Fibroblast of mammary gland (primary cell): ENCODE data around the gene GNG7.
A peak's percentile ranks its signal among the peaks of the same experiment; 100 is the strongest.
"Not testable (repeated sequence)": the region's sequence is repeated elsewhere in the genome, so short reads cannot be mapped to it uniquely, and the experiment has no call there.

Source experiments
- DNase-seq: peaks from one replicate; pipeline ENCODE4 v3.0.0-alpha.2; 2010; ENCODE audit warnings: low read depth
- H3K4me3 ChIP-seq: 2 replicates; pipeline ENCODE4 v1.5.1; 2011; ENCODE audit warnings: low read depth, mild to moderate bottlenecking, low read length, moderate library complexity; ENCODE audit not compliant: control insufficient read depth
- CTCF ChIP-seq: conservative IDR thresholded peaks from 2 replicates; pipeline ENCODE4 v1.5.1; 2011; ENCODE audit warnings: low read depth, low read length, inconsistent platforms; ENCODE audit not compliant: control insufficient read depth, insufficient read depth

GNG7 gene

DNA sequence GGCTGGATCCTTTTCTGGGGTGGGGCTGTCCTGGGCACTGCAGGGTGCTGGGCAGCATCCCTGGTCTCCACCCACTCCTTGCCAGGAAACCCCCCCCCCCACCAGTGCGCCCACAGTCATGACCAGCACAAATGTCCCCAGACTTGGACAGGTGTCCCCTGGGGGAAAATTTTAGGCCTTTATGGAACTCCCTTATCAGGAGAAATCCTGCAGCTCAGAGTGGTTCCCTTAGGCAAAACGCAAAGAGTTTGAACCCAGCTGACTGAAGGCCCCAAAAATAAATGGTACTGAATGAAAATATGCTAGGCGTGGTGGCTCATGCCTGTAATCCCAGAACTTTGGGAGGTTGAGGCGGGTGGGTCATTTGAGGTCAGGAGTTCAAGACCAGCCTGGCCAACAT lies 174.8 kb downstream of the GNG7 start:
- H3K4me3 ChIP-seq = no peak overlapping the region
- no peak for TF ChIP-seq CTCF
- no peak for DNase-seq

- no peak for TF ChIP-seq CTCF
- H3K4me3 ChIP-seq = no peak overlapping the region
- DNase-seq = no peak
Measured at GRCh38 chr19:2527171-2527570, 175.3 kb downstream of the GNG7 start.

GRCh38 chr19:2524840-2525723 lies 177.4 kb downstream of the GNG7 start:
- no peak for TF ChIP-seq CTCF
- peak; percentile 87 for DNase-seq

DNA sequence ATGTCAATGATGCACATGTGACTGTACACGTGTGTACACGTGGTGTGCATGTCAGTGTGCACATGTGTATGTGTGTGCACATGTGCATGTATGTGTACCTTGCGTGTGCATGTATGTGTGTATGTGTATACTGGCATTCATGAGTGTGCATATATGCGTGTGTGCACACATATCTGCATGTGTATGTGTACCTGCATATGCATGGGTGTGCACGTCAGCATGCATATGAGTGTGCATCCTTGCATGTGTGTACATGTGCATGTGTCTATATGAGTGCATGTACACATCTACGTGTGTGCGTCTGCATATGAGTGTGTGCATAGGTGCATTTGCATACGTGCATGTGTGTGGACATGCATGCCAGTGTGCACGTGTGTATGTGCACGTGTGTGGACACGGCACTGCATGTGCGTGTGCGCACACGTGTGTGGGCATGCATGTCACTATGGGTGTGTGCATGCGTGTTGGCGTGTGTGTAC lies 178.1 kb downstream of the GNG7 start:
- no peak for DNase-seq
- no peak overlapping the region for H3K4me3 ChIP-seq
- no peak for TF ChIP-seq CTCF

More at GRCh38 chr19:2524840-2525723, 177.4 kb downstream of the GNG7 start:
- H3K4me3 ChIP-seq = peak overlapping the region; percentile 12

GRCh38 chr19:2523630-2524311 lies 178.7 kb downstream of the GNG7 start:
- no peak overlapping the region for H3K4me3 ChIP-seq
- peak; percentile 64 for DNase-seq

GRCh38 chr19:2519482-2519881 lies 183.0 kb downstream of the GNG7 start:
- no peak for DNase-seq
- no peak overlapping the region for H3K4me3 ChIP-seq
- TF ChIP-seq CTCF = no peak

More at GRCh38 chr19:2523630-2524311, 178.7 kb downstream of the GNG7 start:
- peak; percentile 47 for TF ChIP-seq CTCF

- H3K4me3 ChIP-seq = not testable (repeated sequence)
- DNase-seq = peak; percentile 49
Measured at GRCh38 chr19:2518856-2519255, 183.6 kb downstream of the GNG7 start.
